ENCODE results near the gene KLK12. TPM values are rescaled to one million over a fixed set of nuclear protein-coding genes. Genes with fewer than 3 reads are reported as not detected.

The KLK12 gene
- total and polyA plus RNA-seq, 2 of the 13 experiments (the other 11 are each of a cell fraction or from before 2014, with no cell fraction given), result not detected

GRCh38 chr19:51003316-51003715 lies 31.5 kb downstream of the KLK12 start:
- no peaks in the 10 kb centered on the region for H3K36me3 ChIP-seq (replicated peaks in 1 of 2; ENCODE audit: control insufficient read depth in 1 of 2, insufficient read depth in 2 of 2, low read length in 2 of 2)
- H3K9ac ChIP-seq (ENCODE audit: insufficient read depth, low read depth, low read length), result no peak overlapping the region
- intact Hi-C loops (cut with micrococcal nuclease; ENCODE audit: unreplicated experiment), result no loop called here
- no peaks in the 10 kb centered on the region for H4K20me1 ChIP-seq (ENCODE audit: insufficient read depth, low read length)
- peaks cover 3% of the 10 kb centered on the region in 2 experiments; a peak in 3 of 5 replicates for H3K27me3 ChIP-seq (ENCODE audit: control insufficient read depth in 1 of 2, insufficient read depth in 2 of 2, low read length in 2 of 2)
- no peaks in the 10 kb centered on the region for H3K79me2 ChIP-seq (ENCODE audit: insufficient read depth, low read length)
- no TSS peak for BruUV-seq (replicated peaks)
- H3K9me3 ChIP-seq (ENCODE audit: low read length), result no peaks in the 10 kb centered on the region
- ChIA-PET CTCF (ENCODE audit: low intra/inter-chr PET ratio, low total read pairs) (no interaction called here), POLR2A (no interaction called here)
- no peak overlapping the region for H3K27ac ChIP-seq (ENCODE audit: extremely low read length, insufficient read depth, low read length)
- in situ Hi-C loops (cut with HindIII; ENCODE audit: extremely low pct_ligation_motif_present, low pct_unique_long_range_greater_than_20kb), result no loop called here
- no peak overlapping the region for H3K4me3 ChIP-seq (replicated peaks in 1 of 3; ENCODE audit: insufficient read depth in 1 of 3, low read depth in 2 of 3, low read length in 3 of 3)
- 23% methylated on average over 7 of the region's 7 CpGs for WGBS (ENCODE audit: low lambda C conversion rate)
- H3K4me2 ChIP-seq (ENCODE audit: low read depth, low read length), result no peak overlapping the region
- FAIRE-seq (no peak), ATAC-seq (no peak), DNase-seq (ENCODE audit: low spot score) (no peak)
- no peak overlapping the region for H2AFZ ChIP-seq (ENCODE audit: low read length)
- no peak for TF ChIP-seq XRCC5 (optimal IDR thresholded peaks at IDR 0.05; ENCODE audit: low read length)
- no peak for TF ChIP-seq ZNF674 (CRISPR knock-in tag; IDR thresholded peaks at IDR 0.05; ENCODE audit: low read depth)
- no peaks in the 10 kb centered on the region for H3K4me1 ChIP-seq (ENCODE audit: insufficient read depth, low read length)

GRCh38 chr19:51002542-51003311 lies 32.1 kb downstream of the KLK12 start:
- no peaks in the 10 kb centered on the region for H3K79me2 ChIP-seq (ENCODE audit: insufficient read depth, low read length)
- no peak overlapping the region for H3K4me2 ChIP-seq (ENCODE audit: low read depth, low read length)
- 81% methylated on average over 16 of the region's 42 CpGs for WGBS (ENCODE audit: low lambda C conversion rate)
- H3K27me3 ChIP-seq (ENCODE audit: control insufficient read depth in 1 of 2, insufficient read depth in 2 of 2, low read length in 2 of 2), result peaks cover 3% of the 10 kb centered on the region in 2 experiments; a peak in 3 of 5 replicates
- no peaks in the 10 kb centered on the region for H4K20me1 ChIP-seq (ENCODE audit: insufficient read depth, low read length)
- in situ Hi-C loops (cut with HindIII; ENCODE audit: extremely low pct_ligation_motif_present, low pct_unique_long_range_greater_than_20kb), result no loop called here
- no peak overlapping the region for H3K4me3 ChIP-seq (replicated peaks in 1 of 3; ENCODE audit: insufficient read depth in 1 of 3, low read depth in 2 of 3, low read length in 3 of 3)
- ChIA-PET POLR2A (no interaction called here), CTCF (ENCODE audit: low intra/inter-chr PET ratio, low total read pairs) (no interaction called here)
- intact Hi-C loops (cut with micrococcal nuclease; ENCODE audit: unreplicated experiment), result no loop called here
- no TSS peak for BruUV-seq (replicated peaks)
- FAIRE-seq (no peak), DNase-seq (ENCODE audit: low spot score) (no peak), ATAC-seq (no peak)
- no peak overlapping the region for H2AFZ ChIP-seq (ENCODE audit: low read length)
- H3K9ac ChIP-seq (ENCODE audit: insufficient read depth, low read depth, low read length), result no peak overlapping the region
- H3K36me3 ChIP-seq (replicated peaks in 1 of 2; ENCODE audit: control insufficient read depth in 1 of 2, insufficient read depth in 2 of 2, low read length in 2 of 2), result no peaks in the 10 kb centered on the region
- H3K4me1 ChIP-seq (ENCODE audit: insufficient read depth, low read length), result no peaks in the 10 kb centered on the region
- TF ChIP-seq MNT (IDR thresholded peaks at IDR 0.05) (0 out of 2 replicates have a peak, but pooled peaks have one; percentile 21), HNF1A (IDR thresholded peaks at IDR 0.05; ENCODE audit: low read depth) (no peak), HNF1A (CRISPR knock-in tag; IDR thresholded peaks at IDR 0.05; ENCODE audit: borderline replicate concordance) (no peak), RBAK (CRISPR knock-in tag; IDR thresholded peaks at IDR 0.05) (no peak), SATB2 (CRISPR knock-in tag; IDR thresholded peaks at IDR 0.05) (no peak), ATF7 (IDR thresholded peaks at IDR 0.05) (peak; percentile 62), ATF7 (CRISPR knock-in tag; IDR thresholded peaks at IDR 0.05) (no peak), HIVEP1 (CRISPR knock-in tag; IDR thresholded peaks at IDR 0.05) (no peak), CREB1 (IDR thresholded peaks at IDR 0.05) (peak; percentile 81), CREB1 (CRISPR knock-in tag; IDR thresholded peaks at IDR 0.05) (no peak)
- H3K9me3 ChIP-seq (ENCODE audit: low read length), result no peaks in the 10 kb centered on the region
- H3K27ac ChIP-seq (ENCODE audit: extremely low read length, insufficient read depth, low read length), result no peak overlapping the region

Measured in HepG2 (cell line).